Measurements from ENCODE around the gene COBLL1. TPM values are rescaled to one million over a fixed set of nuclear protein-coding genes. Genes with fewer than 3 reads are reported as not detected.
A peak's percentile ranks its signal among the peaks of the same experiment; 100 is the strongest.

The COBLL1 gene, protein sequence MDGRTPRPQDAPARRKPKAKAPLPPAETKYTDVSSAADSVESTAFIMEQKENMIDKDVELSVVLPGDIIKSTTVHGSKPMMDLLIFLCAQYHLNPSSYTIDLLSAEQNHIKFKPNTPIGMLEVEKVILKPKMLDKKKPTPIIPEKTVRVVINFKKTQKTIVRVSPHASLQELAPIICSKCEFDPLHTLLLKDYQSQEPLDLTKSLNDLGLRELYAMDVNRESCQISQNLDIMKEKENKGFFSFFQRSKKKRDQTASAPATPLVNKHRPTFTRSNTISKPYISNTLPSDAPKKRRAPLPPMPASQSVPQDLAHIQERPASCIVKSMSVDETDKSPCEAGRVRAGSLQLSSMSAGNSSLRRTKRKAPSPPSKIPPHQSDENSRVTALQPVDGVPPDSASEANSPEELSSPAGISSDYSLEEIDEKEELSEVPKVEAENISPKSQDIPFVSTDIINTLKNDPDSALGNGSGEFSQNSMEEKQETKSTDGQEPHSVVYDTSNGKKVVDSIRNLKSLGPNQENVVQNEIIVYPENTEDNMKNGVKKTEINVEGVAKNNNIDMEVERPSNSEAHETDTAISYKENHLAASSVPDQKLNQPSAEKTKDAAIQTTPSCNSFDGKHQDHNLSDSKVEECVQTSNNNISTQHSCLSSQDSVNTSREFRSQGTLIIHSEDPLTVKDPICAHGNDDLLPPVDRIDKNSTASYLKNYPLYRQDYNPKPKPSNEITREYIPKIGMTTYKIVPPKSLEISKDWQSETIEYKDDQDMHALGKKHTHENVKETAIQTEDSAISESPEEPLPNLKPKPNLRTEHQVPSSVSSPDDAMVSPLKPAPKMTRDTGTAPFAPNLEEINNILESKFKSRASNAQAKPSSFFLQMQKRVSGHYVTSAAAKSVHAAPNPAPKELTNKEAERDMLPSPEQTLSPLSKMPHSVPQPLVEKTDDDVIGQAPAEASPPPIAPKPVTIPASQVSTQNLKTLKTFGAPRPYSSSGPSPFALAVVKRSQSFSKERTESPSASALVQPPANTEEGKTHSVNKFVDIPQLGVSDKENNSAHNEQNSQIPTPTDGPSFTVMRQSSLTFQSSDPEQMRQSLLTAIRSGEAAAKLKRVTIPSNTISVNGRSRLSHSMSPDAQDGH
- total RNA-seq = under 1 TPM in 1 of 2 experiments, not detected in 1; 0.53 TPM
- 0.56 TPM for polyA plus RNA-seq (2013, experiment 1 of 2)
- 0.48 TPM for polyA plus RNA-seq (2013, experiment 2 of 2)
- 0 to 6.4 (median 0.34) reads per million in 172 experiments for total RNA-seq

GRCh38 chr2:164841719-164842623, at the start of gene COBLL1:
Gene COBLL1, minus strand, starts transcription at chr2:164841823. Its CDS starts 627 bp downstream, at chr2:164841196.
- peak within 1 kb of the TSS; percentile 74 for H3K4me3 Mint-ChIP-seq
- TF ChIP-seq, protein P1, sequence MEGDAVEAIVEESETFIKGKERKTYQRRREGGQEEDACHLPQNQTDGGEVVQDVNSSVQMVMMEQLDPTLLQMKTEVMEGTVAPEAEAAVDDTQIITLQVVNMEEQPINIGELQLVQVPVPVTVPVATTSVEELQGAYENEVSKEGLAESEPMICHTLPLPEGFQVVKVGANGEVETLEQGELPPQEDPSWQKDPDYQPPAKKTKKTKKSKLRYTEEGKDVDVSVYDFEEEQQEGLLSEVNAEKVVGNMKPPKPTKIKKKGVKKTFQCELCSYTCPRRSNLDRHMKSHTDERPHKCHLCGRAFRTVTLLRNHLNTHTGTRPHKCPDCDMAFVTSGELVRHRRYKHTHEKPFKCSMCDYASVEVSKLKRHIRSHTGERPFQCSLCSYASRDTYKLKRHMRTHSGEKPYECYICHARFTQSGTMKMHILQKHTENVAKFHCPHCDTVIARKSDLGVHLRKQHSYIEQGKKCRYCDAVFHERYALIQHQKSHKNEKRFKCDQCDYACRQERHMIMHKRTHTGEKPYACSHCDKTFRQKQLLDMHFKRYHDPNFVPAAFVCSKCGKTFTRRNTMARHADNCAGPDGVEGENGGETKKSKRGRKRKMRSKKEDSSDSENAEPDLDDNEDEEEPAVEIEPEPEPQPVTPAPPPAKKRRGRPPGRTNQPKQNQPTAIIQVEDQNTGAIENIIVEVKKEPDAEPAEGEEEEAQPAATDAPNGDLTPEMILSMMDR (IDR thresholded peaks at IDR 0.05) = peak; percentile 40
- no peaks in the 10 kb centered on the region for H3K36me3 Mint-ChIP-seq (ENCODE audit: low read depth)
- peak within 1 kb of the TSS; percentile 50 for H3K4me3 ChIP-seq (ENCODE audit: low read length)
- POLR2A ChIA-PET = interaction anchor here (1.2 kb wide), 1 partner anchor 595 kb away, joined by 3 read pairs; no protein-coding TSS in a partner anchor
- H3K27ac Mint-ChIP-seq = no peak within 1 kb of the TSS
- H3K36me3 ChIP-seq (ENCODE audit: insufficient read depth, low read length) = no peaks in the 10 kb centered on the region
- H3K9me3 Mint-ChIP-seq = no peaks in the 10 kb centered on the region
- H3K4me1 ChIP-seq (ENCODE audit: insufficient read depth, low read length) = peaks cover 6% of the 10 kb centered on the region
- peaks cover 10% of the 10 kb centered on the region for H3K4me1 Mint-ChIP-seq (ENCODE audit: low read depth)
- DNase-seq (peak in 7 of 14 experiments; percentile 1 to 35 (median 25)), ATAC-seq (ENCODE audit: poor library complexity) (peak; percentile 43)
- H3K27me3 ChIP-seq (ENCODE audit: control insufficient read depth in 1 of 2, insufficient read depth in 2 of 2, low read length in 2 of 2) = peaks cover 17 to 34% of the 10 kb centered on the region in 2 experiments
- H3K27me3 Mint-ChIP-seq = peaks cover 60% of the 10 kb centered on the region
- no peak within 1 kb of the TSS for H3K27ac ChIP-seq (ENCODE audit: low read depth in 1 of 2, low read length in 2 of 2)
- CTCF ChIA-PET = no interaction called here
- intact Hi-C loops (cut with DNase I, micrococcal nuclease) = no loop called here
- H3K9me3 ChIP-seq (ENCODE audit: control insufficient read depth in 1 of 2, insufficient read depth in 1 of 2, low read length in 2 of 2) = peaks cover 0 to 12% of the 10 kb centered on the region in 2 experiments

DNA sequence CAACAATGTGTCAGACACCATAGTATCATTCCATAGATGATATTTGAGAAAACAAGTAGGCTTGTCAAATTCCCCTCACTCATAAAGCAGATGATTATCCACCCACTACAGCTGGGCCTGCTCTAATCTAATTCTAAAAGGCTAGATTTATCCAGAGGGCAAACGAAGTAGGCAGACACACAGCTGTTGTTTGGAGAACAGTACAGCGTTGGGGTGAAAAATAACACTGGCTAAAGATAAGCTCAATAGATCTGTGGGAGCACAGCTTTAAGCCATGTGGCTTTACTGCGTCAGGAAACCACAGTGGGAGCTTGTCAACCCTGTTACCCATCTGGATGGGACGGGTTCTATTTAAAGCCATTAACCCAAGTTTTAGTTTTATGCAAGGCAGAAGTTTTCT, 48.9 kb upstream of the COBLL1 start:
- H3K4me1 Mint-ChIP-seq (ENCODE audit: low read depth) = no peaks in the 10 kb centered on the region
- no peaks in the 10 kb centered on the region for H3K36me3 Mint-ChIP-seq (ENCODE audit: low read depth)
- no peak overlapping the region for H3K27ac ChIP-seq (ENCODE audit: low read depth in 1 of 2, low read length in 2 of 2)
- H3K27me3 Mint-ChIP-seq = no peaks in the 10 kb centered on the region
- ATAC-seq (ENCODE audit: poor library complexity) (no peak), DNase-seq (no peak)
- H3K36me3 ChIP-seq (ENCODE audit: insufficient read depth, low read length) = no peaks in the 10 kb centered on the region
- H3K4me3 Mint-ChIP-seq = no peak overlapping the region
- H3K9me3 Mint-ChIP-seq = no peaks in the 10 kb centered on the region
- no peaks in the 10 kb centered on the region for H3K9me3 ChIP-seq (ENCODE audit: control insufficient read depth in 1 of 2, insufficient read depth in 1 of 2, low read length in 2 of 2)
- intact Hi-C loops (cut with DNase I, micrococcal nuclease) = no loop called here
- no peak overlapping the region for H3K4me3 ChIP-seq (ENCODE audit: low read length)
- CTCF ChIA-PET = no interaction called here
- TF ChIP-seq, protein P1 (IDR thresholded peaks at IDR 0.05) = no peak
- POLR2A ChIA-PET = no interaction called here
- no peaks in the 10 kb centered on the region for H3K27me3 ChIP-seq (ENCODE audit: control insufficient read depth in 1 of 2, insufficient read depth in 2 of 2, low read length in 2 of 2)
- no peaks in the 10 kb centered on the region for H3K4me1 ChIP-seq (ENCODE audit: insufficient read depth, low read length)
- H3K27ac Mint-ChIP-seq = no peak overlapping the region

Measured in CD4-positive, alpha-beta T cell (primary cell).